GM12878 (cell line): Measurements from ENCODE around the gene INTS7. TPM values are rescaled to one million over a fixed set of nuclear protein-coding genes. Genes with fewer than 3 reads are reported as not detected.

Experiments
- ATAC-seq: fragments of 200-7000 bp; cut with Tn5 transposase; 3 replicates; pipeline ENCODE4 v1.9.1; 2020; ENCODE audit warnings: mild to moderate bottlenecking, moderate library complexity
- BruUV-seq: library from RNA; stranded (reverse); fragments of 400-500 nt; replicated peaks from 2 replicates; lab custom pipeline; 2021; lab: Mats Ljungman, UMichigan
- CTCF ChIA-PET: fragments of 300-600 bp; sonication (Branson Sonifier 250); formaldehyde crosslinking; extraction: SDS; loops from one replicate; lab custom pipeline; 2021; ENCODE audit warnings: inconsistent platforms; lab: Yijun Ruan, JAX
- POLR2A ChIA-PET: fragments of 350-600 bp; formaldehyde crosslinking; extraction: SDS; loops from one replicate; lab custom pipeline; 2021; ENCODE audit warnings: inconsistent platforms; lab: Charles Lee
- RAD21 ChIA-PET: fragments of 300-600 bp; sonication (Branson Sonifier 250); formaldehyde crosslinking; loops from one replicate; lab custom pipeline; 2023; ENCODE audit warnings: antibody characterized with exemption; ENCODE audit not compliant: unreplicated experiment; lab: Charles Lee
- SMC1A ChIA-PET: fragments of 300-600 bp; sonication (Branson Sonifier 250); formaldehyde crosslinking; loops from one replicate; lab custom pipeline; 2023; ENCODE audit not compliant: unreplicated experiment, uncharacterized antibody; lab: Charles Lee
- DNase-seq: peaks from one replicate; pipeline ENCODE4 v3.0.0-alpha.2; 2011; ENCODE audit warnings: low read depth, low spot score
- FAIRE-seq: peaks from 3 replicates; lab custom pipeline; 2011; peaks lifted over from hg19 to GRCh38; lab: Jason Lieb, UNC
- H2AFZ ChIP-seq: 2 replicates; pipeline ENCODE4 v1.6.0; 2011; ENCODE audit warnings: low read depth, low read length, control low read depth; ENCODE audit not compliant: control insufficient read depth
- H3K27ac ChIP-seq: 2 replicates; pipeline ENCODE4 v1.5.1; 2011; ENCODE audit warnings: control low read depth; ENCODE audit not compliant: control insufficient read depth, insufficient read depth
- H3K27me3 ChIP-seq, 2 experiments: replicated peaks in 1 of 2; 2 replicates each; pipeline versions ENCODE4 v1.6.0 to v1.6.1; 2011; ENCODE audit warnings: low read length in 1 of 2; ENCODE audit not compliant: control insufficient read depth in 2 of 2, insufficient read depth in 2 of 2
- H3K36me3 ChIP-seq, 2 experiments: 2 replicates each; pipeline ENCODE4 v1.5.1; 2011; ENCODE audit warnings: low read length in 1 of 2; ENCODE audit not compliant: control insufficient read depth in 2 of 2, insufficient read depth in 2 of 2
- H3K4me1 ChIP-seq: 2 replicates; pipeline ENCODE4 v1.6.1; 2011; ENCODE audit warnings: mild to moderate bottlenecking, low read length, moderate library complexity, mixed read lengths; ENCODE audit not compliant: control insufficient read depth, insufficient read depth
- H3K4me2 ChIP-seq: 2 replicates; pipeline ENCODE4 v1.6.0; 2011; ENCODE audit warnings: control low read depth; ENCODE audit not compliant: control insufficient read depth, insufficient read depth
- H3K4me3 ChIP-seq: fragments of 200-600 bp; sonication (generic); 2 replicates; pipeline ENCODE4 v1.5.1; 2016
- H3K79me2 ChIP-seq: 2 replicates; pipeline ENCODE4 v1.6.0; 2011; ENCODE audit warnings: low read length; ENCODE audit not compliant: control insufficient read depth, insufficient read depth
- H3K9ac ChIP-seq: 2 replicates; pipeline ENCODE4 v1.8.0; 2011; ENCODE audit warnings: low read length, control low read depth, mixed read lengths; ENCODE audit not compliant: control insufficient read depth, insufficient read depth
- H3K9me3 ChIP-seq: replicated peaks from 3 replicates; pipeline ENCODE4 v1.5.1; 2011; ENCODE audit warnings: mild to moderate bottlenecking, low read length; ENCODE audit not compliant: control insufficient read depth, insufficient read depth
- H4K20me1 ChIP-seq: 2 replicates; pipeline ENCODE4 v1.6.0; 2011; ENCODE audit not compliant: control insufficient read depth, insufficient read depth
- ATF2 ChIP-seq: IDR thresholded peaks from 2 replicates; pipeline ENCODE4 v1.6.1; 2012; ENCODE audit warnings: low read length, inconsistent platforms
- EP300 ChIP-seq, 2 experiments: fragments of 150-350 bp in 1 of 2; IDR thresholded peaks; 2 replicates each; pipeline ENCODE4 v1.6.1; 2011 to 2012; ENCODE audit warnings: low read depth in 2 of 2, low read length in 2 of 2, borderline replicate concordance in 1 of 2, improper control_type of control experiment in 1 of 2, inconsistent platforms in 1 of 2; ENCODE audit not compliant: control insufficient read depth in 1 of 2
- HDGF ChIP-seq: fragments of 450-650 bp; IDR thresholded peaks from 2 replicates; pipeline ENCODE4 v1.6.1; 2016; ENCODE audit warnings: antibody characterized with exemption
- JUNB ChIP-seq: IDR thresholded peaks from 2 replicates; pipeline ENCODE4 v1.6.1; 2016; ENCODE audit warnings: antibody characterized with exemption, mild to moderate bottlenecking
- MEF2A ChIP-seq: IDR thresholded peaks from 2 replicates; pipeline ENCODE4 v1.6.1; 2011; ENCODE audit warnings: low read depth, mild to moderate bottlenecking, low read length, moderate library complexity; ENCODE audit not compliant: insufficient read depth
- MEF2B ChIP-seq: fragments of 450-650 bp; IDR thresholded peaks from 2 replicates; pipeline ENCODE4 v1.6.1; 2018; ENCODE audit warnings: mild to moderate bottlenecking, moderate library complexity; ENCODE audit not compliant: partially characterized antibody, poor library complexity, severe bottlenecking
- NFIC ChIP-seq: IDR thresholded peaks from 2 replicates; pipeline ENCODE4 v1.6.1; 2012; ENCODE audit warnings: low read depth, mild to moderate bottlenecking, inconsistent platforms, low read length, moderate library complexity
- RUNX3 ChIP-seq: IDR thresholded peaks from 2 replicates; pipeline ENCODE4 v1.6.1; 2012; ENCODE audit warnings: low read length, inconsistent platforms
- SMAD1 ChIP-seq: fragments of 450-650 bp; IDR thresholded peaks from 2 replicates; pipeline ENCODE4 v1.6.1; 2018; ENCODE audit warnings: mild to moderate bottlenecking, low read depth; ENCODE audit not compliant: partially characterized antibody
- WGBS: methylation state at CpG from one replicate; pipeline ENCODE4 v1.1.6; 2016; ENCODE audit warnings: low lambda C conversion rate; ENCODE audit not compliant: insufficient replicate concordance, insufficient coverage; ENCODE audit errors: missing lambda C conversion rate; 5-methylcytosine and 5-hydroxymethylcytosine counted together
- in situ Hi-C: fragments of 300-500 bp; cut with MboI; formaldehyde crosslinking; loops from 9 replicates; pipeline ENCODE4 v1.14.3; 2018; ENCODE audit warnings: mixed read lengths
- intact Hi-C: fragments of 100-400 bp; cut with micrococcal nuclease; formaldehyde crosslinking; loops from one replicate; pipeline ENCODE4 v1.14.2; 2022; ENCODE audit not compliant: unreplicated experiment
- polyA plus RNA-seq, 11 experiments: library from polyadenylated mRNA; depleted of rRNA in 4 of 11; unstranded in 6 of 11; stranded (reverse) in 5 of 11; fragments of >200 nt; fragmentation: Nextera tagmentation in 4 of 11; fragmentation: Illumina TruSeq in 1 of 11; extraction: Ambion mirVana in 4 of 11; extraction: Trizol in 1 of 11; gene quantifications; 1 replicate in 1 of 11; 2 replicates in 10 of 11; pipeline versions ENCODE4 v1.2.1 to v1.2.3, GENCODE V29; 2011 to 2016; ENCODE audit warnings: inconsistent platforms in 2 of 11, missing spikeins in 2 of 11, low read depth in 1 of 11
- total RNA-seq, 4 experiments: library from RNA; depleted of rRNA in 3 of 4; stranded (reverse); fragments of >200 nt in 3 of 4; fragmentation: Illumina TruSeq in 1 of 4; extraction: Trizol in 1 of 4; gene quantifications; 2 replicates each; pipeline versions ENCODE4 v1.2.1 to v1.2.3, GENCODE V29; 2013 to 2021

The INTS7 gene
- total and polyA plus RNA-seq, 10 of the 15 experiments (the other 5 are each of a cell fraction or from before 2014, with no cell fraction given): 17.1 to 49.1 (median 26.8) TPM

DNA sequence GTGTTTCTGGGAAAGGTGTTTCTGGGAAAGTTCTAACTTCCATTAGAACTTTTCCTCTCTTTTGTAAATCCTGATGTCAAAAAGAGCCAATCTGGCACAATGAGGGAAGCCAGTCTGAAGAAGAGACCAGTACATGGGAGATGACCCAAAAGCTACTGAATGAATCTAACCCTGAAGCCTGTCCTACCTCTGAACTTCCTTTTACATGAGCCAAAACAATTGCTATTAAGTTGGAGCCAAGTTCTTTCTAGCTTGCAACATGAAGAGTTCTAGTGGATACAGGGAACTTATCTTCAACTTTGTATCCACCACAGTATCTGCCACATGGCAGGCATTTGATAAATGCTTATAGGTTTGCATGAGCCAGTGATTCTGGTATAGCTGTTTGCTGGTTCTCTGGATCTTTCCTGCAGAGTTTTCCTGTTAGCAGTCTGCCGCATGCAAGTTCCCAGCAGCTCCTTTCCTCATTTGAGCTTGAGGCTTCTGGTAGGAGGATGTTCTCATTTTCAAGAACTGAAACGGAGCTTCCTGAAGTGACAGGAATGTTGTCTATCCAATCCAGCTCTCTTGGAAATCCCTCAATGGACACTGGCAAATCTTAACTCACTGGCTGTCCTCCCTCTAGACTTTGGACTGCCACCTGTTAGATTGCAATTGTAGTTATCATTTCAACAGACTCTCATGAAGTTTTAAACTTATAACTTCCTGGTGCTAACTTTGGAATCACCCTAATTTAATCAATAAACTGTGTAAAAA is 131.7 kb downstream of the INTS7 start:
- Histone ChIP-seq H3K9me3 (peaks cover 6% of the 10 kb centered on the region; the same call in 2 of the 3 replicates), H3K4me3 (no peak overlapping the region), H3K79me2 (no peaks in the 10 kb centered on the region), H3K9ac (no peak overlapping the region), H3K4me1 (peaks cover 11% of the 10 kb centered on the region; the same call in 1 of the 2 replicates), H3K4me2 (no peak overlapping the region), H2AFZ (no peak overlapping the region), H3K36me3 (no peaks in the 10 kb centered on the region), H3K27me3 (no peaks in the 10 kb centered on the region), H3K27ac (no peak overlapping the region), H4K20me1 (no peaks in the 10 kb centered on the region)
- in situ Hi-C loops: no loop called here
- ChIA-PET CTCF (interaction anchor here (0.6 to 2.7 kb wide), 3 partner anchors 109 to 1215 kb away, joined by 3 to 7 read pairs (median 3); no protein-coding TSS in a partner anchor), POLR2A (interaction anchor here (0.5 kb wide), 1 partner anchor 573 kb away, joined by 5 read pairs; no protein-coding TSS in a partner anchor), RAD21 (interaction anchor here (0.7 kb wide), 1 partner anchor 38 kb away, joined by 3 read pairs; no protein-coding TSS in a partner anchor), SMC1A (interaction anchor here (1.3 to 2.2 kb wide), 3 partner anchors 10 to 62 kb away, joined by 3 to 6 read pairs (median 6); no protein-coding TSS in a partner anchor)
- intact Hi-C loops: no loop called here
- ATAC-seq (no peak), FAIRE-seq (no peak), DNase-seq (no peak)
- BruUV-seq: no TSS peak
- WGBS: 50% methylated on average over 2 of the region's 2 CpGs
- TF ChIP-seq MEF2B: no peak

GRCh38 chr1:211902624-211903291 is 132.6 kb downstream of the INTS7 start:
- Histone ChIP-seq H3K9me3 (peaks cover 6% of the 10 kb centered on the region; the same call in 2 of the 3 replicates), H3K4me2 (no peak overlapping the region), H3K27me3 (no peaks in the 10 kb centered on the region), H3K27ac (no peak overlapping the region), H3K79me2 (no peaks in the 10 kb centered on the region), H3K9ac (no peak overlapping the region), H2AFZ (no peak overlapping the region), H3K4me1 (peaks cover 6% of the 10 kb centered on the region; the same call in 1 of the 2 replicates), H3K4me3 (no peak overlapping the region), H4K20me1 (no peaks in the 10 kb centered on the region), H3K36me3 (no peaks in the 10 kb centered on the region)
- intact Hi-C loops: no loop called here
- in situ Hi-C loops: no loop called here
- 68% methylated on average over 4 of the region's 4 CpGs for WGBS
- TF ChIP-seq NFIC: peak; percentile 52; the same call in 1 of the 2 replicates
- no peak for TF ChIP-seq HDGF
- no peak for TF ChIP-seq EP300 (IDR thresholded peaks at IDR 0.05; ENCODE audit: borderline replicate concordance in 1 of 2, control insufficient read depth in 1 of 2, low read depth in 2 of 2, low read length in 2 of 2)
- 0 out of 2 replicates have a peak, but pooled peaks have one; percentile 43 for TF ChIP-seq MEF2A
- peak; percentile 54; the same call in 1 of the 2 replicates for TF ChIP-seq ATF2
- TF ChIP-seq JUNB: peak; percentile 46; the same call in 1 of the 2 replicates
- TF ChIP-seq RUNX3: peak; percentile 17; the same call in 1 of the 2 replicates
- TF ChIP-seq SMAD1: no peak
- ChIA-PET CTCF (interaction anchor here (2.7 kb wide), 1 partner anchor 204 kb away, joined by 7 read pairs; no protein-coding TSS in a partner anchor), RAD21 (interaction anchor here (0.7 kb wide), 1 partner anchor 9 kb away, joined by 3 read pairs; no protein-coding TSS in a partner anchor), SMC1A (interaction anchor here (0.7 to 2.2 kb wide), 6 partner anchors 11 to 222 kb away, joined by 3 to 6 read pairs (median 3); no protein-coding TSS in a partner anchor), POLR2A (no interaction called here)
- no peak for ATAC-seq
- no peak for FAIRE-seq
- no TSS peak for BruUV-seq
- no peak for DNase-seq
